ENCODE measurements around the gene ATP9B.
A peak's percentile ranks its signal among the peaks of the same experiment; 100 is the strongest.
"Not testable (repeated sequence)": the region's sequence is repeated elsewhere in the genome, so short reads cannot be mapped to it uniquely, and the experiment has no call there.

ATP9B gene

DNA sequence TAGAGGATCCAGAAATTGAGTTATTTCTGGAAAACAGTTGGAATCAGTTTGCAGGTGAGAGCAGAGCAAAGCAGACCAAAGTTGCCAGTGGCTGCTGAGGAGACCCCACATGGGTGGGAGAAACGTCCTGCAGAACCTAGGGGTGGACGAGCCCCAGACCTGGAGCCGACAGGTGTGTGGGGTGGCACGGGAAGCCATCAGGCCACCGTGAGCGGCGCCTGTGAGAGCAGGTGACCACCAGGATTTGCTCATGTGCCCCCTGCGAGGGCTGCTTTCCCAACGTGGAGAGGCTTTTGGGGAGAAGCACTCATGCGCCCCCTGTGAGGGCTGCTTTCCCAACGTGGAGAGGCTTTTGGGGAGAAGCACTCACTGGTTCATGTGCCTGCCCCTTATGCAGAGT is 209.7 kb downstream of the ATP9B start:
- DNase-seq (ENCODE audit: low read depth in 2 of 2), result no peak

- no peak for DNase-seq (ENCODE audit: low read depth in 2 of 2)
Measured at GRCh38 chr18:79283131-79283810, 214.1 kb downstream of the ATP9B start.

DNA sequence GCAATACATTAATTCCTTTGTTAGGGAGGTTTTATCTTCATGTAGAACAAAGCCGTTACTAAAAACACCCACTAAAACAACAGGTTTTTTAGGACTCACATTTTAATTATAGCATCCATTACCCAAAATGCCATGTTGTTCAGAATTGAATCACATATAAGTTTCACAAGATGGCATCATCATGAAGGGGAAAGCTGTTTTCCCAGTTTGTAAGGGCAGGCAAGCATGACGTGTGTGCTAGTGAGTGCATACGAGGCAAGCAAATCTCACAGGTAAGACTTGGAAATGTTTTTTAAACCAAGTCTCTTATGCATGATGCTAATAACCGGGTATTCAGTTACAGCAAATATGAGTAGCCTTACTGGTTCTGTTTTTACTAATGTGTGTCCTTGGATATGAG is 214.7 kb downstream of the ATP9B start:
- DNase-seq (ENCODE audit: low read depth in 2 of 2), result no peak

DNA sequence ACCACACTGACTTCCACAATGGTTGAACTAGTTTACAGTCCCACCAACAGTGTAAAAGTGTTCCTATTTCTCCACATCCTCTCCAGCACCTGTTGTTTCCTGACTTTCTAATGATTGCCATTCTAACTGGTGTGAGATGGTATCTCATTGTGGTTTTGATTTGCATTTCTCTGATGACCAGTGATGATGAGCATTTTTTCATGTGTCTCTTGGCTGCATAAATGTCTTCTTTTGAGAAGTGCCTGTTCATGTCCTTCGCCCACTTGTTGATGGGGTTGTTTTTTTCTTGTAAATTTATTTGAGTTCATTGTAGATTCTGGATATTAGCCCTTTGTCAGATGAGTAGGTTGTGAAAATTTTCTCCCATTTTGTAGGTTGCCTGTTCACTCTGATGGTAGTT is 216.0 kb downstream of the ATP9B start:
- DNase-seq (ENCODE audit: low read depth in 2 of 2), result not testable (repeated sequence)

DNA sequence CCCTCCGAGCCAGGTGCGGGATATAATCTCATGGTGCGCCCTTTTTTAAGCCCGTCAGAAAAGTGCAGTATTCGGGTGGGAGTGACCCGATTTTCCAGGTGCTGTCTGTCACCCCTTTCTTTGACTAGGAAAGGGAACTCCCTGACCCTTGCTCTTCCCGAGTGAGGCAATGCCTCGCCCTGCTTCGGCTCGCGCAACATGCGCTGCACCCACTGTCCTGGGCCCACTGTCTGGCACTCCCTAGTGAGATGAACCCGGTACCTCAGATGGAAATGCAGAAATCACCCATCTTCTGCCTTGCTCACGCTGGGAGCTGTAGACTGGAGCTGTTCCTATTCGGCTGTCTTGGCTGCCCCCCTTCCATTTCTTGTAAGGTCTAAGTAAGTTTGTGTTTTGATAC is 221.2 kb downstream of the ATP9B start:
- DNase-seq (ENCODE audit: low read depth in 2 of 2), result not testable (repeated sequence)

- no peak for DNase-seq (ENCODE audit: low read depth in 2 of 2)
Measured at GRCh38 chr18:79290876-79291275, 221.7 kb downstream of the ATP9B start.

- DNase-seq (ENCODE audit: low read depth in 2 of 2), result no peak
Measured at GRCh38 chr18:79294235-79294634, 225.0 kb downstream of the ATP9B start.

GRCh38 chr18:79299272-79299671 is 230.1 kb downstream of the ATP9B start:
- DNase-seq (ENCODE audit: low read depth in 2 of 2), result no peak

GRCh38 chr18:79299711-79300110 is 230.5 kb downstream of the ATP9B start:
- DNase-seq (ENCODE audit: low read depth in 2 of 2), result no peak

DNA sequence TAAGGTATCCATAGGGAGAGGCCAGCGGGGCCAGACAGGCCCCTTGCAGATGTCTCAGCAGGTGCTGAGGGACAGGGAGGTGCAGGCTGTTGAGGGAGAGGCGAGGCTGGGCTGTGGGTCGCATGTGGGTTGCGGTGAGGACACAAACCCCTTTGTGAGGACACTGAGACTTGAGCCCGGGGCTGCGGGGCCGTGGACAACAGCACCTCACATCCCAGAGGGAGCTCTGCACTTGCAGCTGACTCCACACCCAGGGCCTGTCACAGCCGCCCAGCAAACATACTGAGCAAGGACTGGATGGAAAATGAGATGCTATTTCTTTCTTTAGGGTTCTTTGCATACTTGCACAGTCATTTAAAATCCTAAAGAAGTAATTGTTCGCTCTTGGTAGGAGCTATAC is 231.2 kb downstream of the ATP9B start:
- no peak for DNase-seq (ENCODE audit: low read depth in 2 of 2)

GRCh38 chr18:79302120-79302519 is 232.9 kb downstream of the ATP9B start:
- no peak for DNase-seq (ENCODE audit: low read depth in 2 of 2)

- DNase-seq (ENCODE audit: low read depth in 2 of 2), result no peak
Measured at GRCh38 chr18:79305911-79306310, 236.7 kb downstream of the ATP9B start.

DNA sequence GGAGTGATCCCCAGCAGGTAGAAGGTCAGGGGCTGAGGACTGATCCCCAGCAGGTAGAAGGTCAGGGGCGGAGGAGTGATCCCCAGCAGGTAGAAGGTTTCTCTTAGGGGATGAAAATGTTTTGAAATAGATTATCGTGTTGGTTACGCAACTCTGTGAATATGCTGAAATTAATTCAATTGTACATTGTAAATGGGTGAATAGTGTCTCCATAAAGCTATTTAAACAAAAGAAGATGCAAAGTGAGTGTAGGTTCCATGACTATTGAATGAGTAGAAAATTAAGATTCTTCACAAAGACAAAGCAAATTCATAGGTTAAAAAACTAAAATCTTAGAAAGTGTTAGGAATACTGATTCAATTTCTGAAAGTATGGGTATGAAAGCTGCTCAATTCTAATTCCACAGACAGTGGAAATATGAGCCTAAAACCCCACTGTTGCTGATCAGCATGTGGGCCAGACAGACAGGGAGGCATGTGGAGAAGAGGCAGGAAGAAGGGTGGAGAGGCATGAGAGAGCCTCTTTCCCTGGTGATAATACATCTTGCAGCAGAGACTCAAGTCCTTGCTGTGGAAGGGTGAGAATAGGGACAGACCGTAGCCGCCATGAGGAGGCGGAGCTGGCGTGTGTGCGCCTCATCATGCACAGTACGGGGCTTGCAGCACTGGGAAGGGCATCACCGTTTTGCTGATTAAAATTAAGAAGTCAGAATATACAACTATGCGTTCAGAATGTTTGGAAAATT is 240.6 kb downstream of the ATP9B start:
- DNase-seq (ENCODE audit: low read depth in 2 of 2), result no peak

DNA sequence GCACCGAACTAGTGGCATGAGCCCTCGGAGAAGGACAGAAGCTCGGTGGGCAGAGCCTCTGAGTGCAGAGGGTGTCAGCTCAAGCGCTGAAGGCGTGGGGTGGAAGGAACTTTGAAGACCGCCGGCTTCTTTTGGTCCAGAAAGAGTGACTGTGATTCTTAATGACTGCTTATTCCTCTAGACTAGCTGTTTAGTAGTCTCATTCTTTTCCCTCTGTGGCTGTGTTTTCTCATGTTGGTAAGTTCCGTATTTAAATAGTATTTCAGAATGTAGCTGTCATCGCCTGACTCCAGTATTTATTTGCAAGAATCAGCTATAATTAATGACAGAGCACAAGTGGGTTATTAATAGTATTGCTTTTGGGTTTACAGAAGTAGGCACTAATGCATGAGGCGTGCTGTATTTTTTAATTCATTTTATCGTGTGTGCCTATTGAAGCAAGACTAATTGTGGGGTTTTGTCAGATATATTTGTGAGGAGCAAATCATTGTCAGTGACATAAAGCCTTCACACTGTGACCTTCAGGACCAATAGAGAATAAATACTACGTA is 245.7 kb downstream of the ATP9B start:
- DNase-seq (ENCODE audit: low read depth in 2 of 2), result no peak

DNA sequence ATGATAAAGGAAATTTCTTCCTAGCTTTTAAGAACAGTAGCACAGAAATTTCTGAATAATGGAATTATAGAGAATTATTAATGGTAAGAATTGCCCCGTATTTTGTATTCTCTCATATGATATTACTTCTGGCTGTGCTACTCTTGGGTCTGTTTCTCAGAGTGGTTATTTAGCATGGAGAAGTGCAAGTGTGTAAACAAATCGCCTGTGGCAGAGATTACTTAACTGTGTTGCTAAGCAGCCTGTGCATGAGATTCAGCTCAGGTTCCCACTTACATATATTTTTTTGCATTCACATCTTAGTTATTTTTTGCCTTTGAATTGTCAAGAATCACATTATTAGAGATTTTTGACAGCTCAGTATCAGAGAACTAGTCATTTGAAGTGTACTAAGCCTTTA is 246.4 kb downstream of the ATP9B start:
- DNase-seq (ENCODE audit: low read depth in 2 of 2), result no peak

GRCh38 chr18:79317703-79318102 is 248.5 kb downstream of the ATP9B start:
- no peak for DNase-seq (ENCODE audit: low read depth in 2 of 2)

DNA sequence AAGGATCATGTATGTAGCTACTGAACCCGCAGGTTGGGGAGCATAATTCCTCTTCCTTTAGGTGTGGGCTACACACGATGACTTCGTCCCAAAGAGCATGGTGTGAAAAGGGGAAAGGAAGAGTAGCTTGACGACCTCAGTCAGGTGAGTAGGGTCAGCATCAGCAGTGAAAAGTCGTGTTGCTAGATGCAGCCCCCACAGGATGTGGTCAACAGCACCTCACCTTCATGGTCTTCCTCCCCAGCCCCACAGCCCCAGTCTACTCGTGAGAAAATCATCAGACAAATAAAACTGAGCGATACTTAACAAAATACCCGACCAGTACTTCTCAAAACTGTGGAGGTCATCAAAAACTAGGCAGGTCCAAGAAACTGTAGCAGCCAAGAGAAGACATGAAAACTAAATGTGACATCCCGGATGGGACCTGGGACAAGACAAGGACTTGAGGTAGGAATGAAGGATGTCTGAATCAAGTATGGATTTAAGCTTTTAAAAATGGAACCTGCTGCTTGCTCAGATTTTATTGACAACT is 249.0 kb downstream of the ATP9B start:
- DNase-seq (ENCODE audit: low read depth in 2 of 2), result no peak

- DNase-seq (ENCODE audit: low read depth in 2 of 2), result no peak
Measured at GRCh38 chr18:79320216-79320850, 251.1 kb downstream of the ATP9B start.

DNA sequence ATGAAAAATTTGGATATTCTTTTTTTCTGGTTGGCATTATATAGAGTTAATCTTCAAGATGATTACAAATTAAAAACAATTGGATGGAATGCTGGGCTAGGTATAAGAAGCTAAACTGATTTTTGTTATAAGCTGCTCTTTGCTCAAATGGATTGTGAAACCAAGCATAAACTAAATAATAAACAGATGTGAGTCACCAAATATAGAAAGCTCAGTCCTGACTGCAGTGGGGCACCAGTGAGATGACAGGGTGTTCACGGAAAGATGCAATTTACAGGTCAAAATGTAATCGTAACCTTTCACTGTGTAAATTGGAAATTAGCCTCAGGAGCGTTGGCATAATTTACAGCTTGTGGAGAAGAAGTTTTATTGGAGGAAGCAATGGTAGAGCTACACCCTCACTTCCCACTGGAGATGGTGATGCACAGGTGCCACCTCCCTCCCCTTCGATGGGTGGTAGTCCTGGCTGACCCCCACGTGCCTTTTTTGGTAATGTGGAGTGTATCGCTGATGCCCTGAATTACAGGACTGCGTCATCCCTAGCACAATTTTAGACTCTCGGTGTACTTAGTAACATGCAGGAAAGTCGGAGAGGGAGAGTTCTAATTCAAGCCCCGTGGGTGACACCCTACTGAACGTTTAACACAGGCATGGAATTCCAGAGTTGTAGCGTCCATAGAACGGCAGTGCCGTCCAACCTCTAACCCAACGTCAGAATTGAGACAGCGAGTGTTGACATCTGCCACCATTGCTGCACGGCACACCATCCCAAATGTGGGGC is 252.6 kb downstream of the ATP9B start:
- DNase-seq (ENCODE audit: low read depth in 2 of 2), result peak in 1 of 2 experiments; percentile 7

- DNase-seq (ENCODE audit: low read depth in 2 of 2), result no peak
Measured at GRCh38 chr18:79322441-79322840, 253.2 kb downstream of the ATP9B start.

GRCh38 chr18:79323471-79323870 is 254.3 kb downstream of the ATP9B start:
- DNase-seq (ENCODE audit: low read depth in 2 of 2), result no peak

Data from fibroblast of skin of left quadriceps (primary cell).